Measurements from ENCODE around the gene HUS1.

The HUS1 gene

DNA sequence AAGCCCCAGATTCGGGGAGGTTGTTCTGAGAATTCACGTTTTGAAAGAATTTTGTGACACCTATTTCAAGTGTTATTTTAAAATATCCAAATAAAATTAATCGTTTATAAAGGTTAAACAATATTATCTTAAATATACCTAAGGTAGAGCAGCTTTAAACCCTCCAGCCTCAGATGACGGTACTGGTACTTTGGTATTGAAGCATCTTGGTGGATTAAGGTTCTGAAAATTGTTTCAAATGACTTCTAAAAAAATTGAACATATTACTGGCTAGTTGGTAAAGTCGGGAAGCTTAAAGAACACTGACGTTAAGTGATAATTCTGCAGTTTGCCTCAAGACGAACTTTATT lies 392 bp upstream of the HUS1 start:
- no peak for DNase-seq
- no peak for ATAC-seq

DNA sequence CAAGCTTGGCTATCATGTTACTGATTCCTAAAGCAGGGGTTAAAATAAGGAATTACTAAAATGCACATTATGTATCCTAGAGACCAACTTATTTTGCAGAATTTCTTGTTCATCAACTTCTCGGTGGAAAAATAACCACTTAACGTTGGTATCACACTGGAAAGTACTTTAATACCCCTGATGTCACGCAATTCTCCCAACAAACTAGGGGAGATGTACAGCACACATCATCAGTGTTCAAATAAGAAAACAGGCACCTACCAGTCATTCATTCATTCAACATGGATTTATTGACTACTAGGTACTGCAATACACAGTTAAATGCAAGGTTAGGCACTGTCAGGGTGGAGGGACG lies 648 bp downstream of the HUS1 start:
- no peak for DNase-seq
- ATAC-seq = no peak

GRCh38 chr7:47973739-47974138 lies 5.7 kb downstream of the HUS1 start:
- DNase-seq (no peak), ATAC-seq (peak; percentile 56)

DNA sequence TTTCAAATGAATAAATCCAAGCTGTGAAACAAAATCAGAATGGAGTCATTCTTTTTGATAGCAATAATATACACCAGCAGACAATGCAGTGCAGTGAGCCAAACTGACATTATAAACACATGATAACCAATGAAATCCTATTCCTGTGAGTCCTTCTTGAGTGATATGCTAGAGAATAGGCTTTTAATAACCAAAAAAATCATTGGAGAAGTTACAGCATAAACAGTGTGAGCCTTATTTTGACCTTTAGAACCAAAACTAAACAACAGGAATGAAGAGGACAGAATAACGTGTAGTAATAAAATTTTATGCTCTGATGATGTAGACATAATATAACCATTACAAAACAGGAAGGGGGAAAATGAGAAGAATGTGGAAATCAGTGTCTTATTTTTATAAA lies 8.7 kb downstream of the HUS1 start:
- ATAC-seq = no peak
- DNase-seq = no peak

GRCh38 chr7:47968847-47969774 lies 10.3 kb downstream of the HUS1 start:
- ATAC-seq (peak; percentile 50), DNase-seq (peak; percentile 69)

- ATAC-seq (no peak), DNase-seq (no peak)
Measured at GRCh38 chr7:47967708-47968107, 11.7 kb downstream of the HUS1 start.

- ATAC-seq (no peak), DNase-seq (no peak)
Measured at GRCh38 chr7:47967123-47967522, 12.3 kb downstream of the HUS1 start.

DNA sequence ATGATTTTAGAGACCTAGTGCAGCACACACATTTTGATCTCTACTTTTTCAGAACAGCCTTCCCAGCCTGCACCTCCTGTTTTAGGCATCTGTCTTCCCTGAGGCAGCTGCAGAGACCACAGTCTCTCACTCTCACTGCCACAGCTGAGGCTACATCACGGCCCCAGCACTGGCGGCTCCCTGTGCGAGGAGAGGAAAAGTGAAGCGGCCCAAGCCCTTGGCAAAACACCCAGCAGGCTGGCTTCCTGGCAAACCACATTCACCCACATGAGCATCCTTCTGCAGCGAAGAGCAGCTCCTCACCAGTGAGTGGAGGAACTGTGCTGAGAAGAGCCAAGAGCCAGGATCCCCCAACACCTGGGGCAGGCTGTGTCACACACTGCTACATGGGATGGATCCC lies 14.0 kb downstream of the HUS1 start:
- DNase-seq (no peak), ATAC-seq (no peak)

- ATAC-seq = no peak
- DNase-seq = no peak
Measured at GRCh38 chr7:47962262-47962661, 17.2 kb downstream of the HUS1 start.

DNA sequence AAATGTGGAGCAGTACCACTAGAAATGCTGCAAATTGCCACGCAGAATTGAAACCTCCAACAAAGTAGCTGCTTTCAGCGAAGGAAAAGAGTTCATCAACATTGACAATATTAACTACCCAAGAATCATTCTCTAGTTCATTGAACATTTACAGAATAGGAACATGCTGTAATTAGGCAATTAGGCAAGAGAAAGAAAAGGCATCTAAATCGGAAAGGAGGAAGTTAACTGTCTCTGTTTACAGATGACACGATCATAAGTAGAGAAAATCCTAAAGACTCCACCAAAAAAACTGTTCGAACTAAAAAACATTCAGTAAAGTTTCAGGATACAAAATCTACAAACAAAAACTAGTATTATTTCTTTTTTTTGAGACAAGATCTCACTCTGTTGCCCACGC lies 22.3 kb downstream of the HUS1 start:
- ATAC-seq (no peak), DNase-seq (no peak)

GRCh38 chr7:47956220-47956619 lies 23.2 kb downstream of the HUS1 start:
- no peak for ATAC-seq
- DNase-seq = no peak

GRCh38 chr7:47954231-47954911 lies 25.0 kb downstream of the HUS1 start:
- ATAC-seq (no peak), DNase-seq (no peak)

DNA sequence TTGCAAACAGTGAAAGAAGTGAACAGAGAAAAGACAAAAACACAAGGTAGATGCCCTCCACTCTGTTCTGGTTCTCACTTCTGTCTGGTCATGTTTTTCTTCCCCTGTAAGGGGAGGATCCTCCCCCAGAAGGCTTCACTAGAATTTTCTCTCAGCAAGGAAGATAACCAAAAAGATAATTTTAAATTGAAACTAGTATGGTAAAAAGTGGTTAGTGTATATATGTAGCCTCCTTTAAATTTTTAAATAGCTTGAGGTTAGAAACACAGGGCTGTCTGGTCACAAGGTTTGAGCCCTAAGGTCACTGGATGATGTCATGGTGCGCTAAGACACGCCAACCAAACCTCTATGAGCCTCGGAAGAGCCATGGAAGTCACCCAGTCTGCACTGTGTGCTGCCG lies 25.6 kb downstream of the HUS1 start:
- DNase-seq = no peak
- peak; percentile 36 for ATAC-seq

GRCh38 chr7:47952224-47952623 lies 27.2 kb downstream of the HUS1 start:
- DNase-seq (no peak), ATAC-seq (no peak)

DNA sequence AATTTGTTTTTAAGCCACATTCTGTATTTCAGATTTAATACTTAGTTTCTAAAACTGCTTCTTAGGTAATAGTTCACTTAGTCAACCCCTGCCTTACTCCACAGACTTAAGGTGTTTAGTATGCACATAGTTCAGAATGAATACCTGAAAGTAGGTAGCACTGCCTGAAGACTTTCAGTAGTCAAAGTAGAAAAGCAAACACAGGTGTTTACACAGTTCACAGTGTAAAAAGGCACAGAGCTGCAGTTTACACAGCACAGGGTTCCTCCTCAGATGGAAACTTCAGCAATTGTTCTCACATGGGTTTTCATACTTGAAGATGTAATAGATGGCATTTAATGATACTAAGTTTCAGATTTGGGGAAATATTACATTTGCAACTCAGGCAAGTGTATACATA lies 28.0 kb downstream of the HUS1 start:
- no peak for ATAC-seq
- no peak for DNase-seq

- DNase-seq (no peak), ATAC-seq (no peak)
Measured at GRCh38 chr7:47950714-47951113, 28.7 kb downstream of the HUS1 start.

- DNase-seq (no peak), ATAC-seq (no peak)
Measured at GRCh38 chr7:47949703-47950102, 29.7 kb downstream of the HUS1 start.

GRCh38 chr7:47948141-47948790 lies 31.1 kb downstream of the HUS1 start, which contains the start of gene PKD1L1:
TSS of gene PKD1L1 (minus strand) at chr7:47948466. CDS start at chr7:47948440, 26 bp downstream.
- ATAC-seq = no peak
- no peak for DNase-seq

DNA sequence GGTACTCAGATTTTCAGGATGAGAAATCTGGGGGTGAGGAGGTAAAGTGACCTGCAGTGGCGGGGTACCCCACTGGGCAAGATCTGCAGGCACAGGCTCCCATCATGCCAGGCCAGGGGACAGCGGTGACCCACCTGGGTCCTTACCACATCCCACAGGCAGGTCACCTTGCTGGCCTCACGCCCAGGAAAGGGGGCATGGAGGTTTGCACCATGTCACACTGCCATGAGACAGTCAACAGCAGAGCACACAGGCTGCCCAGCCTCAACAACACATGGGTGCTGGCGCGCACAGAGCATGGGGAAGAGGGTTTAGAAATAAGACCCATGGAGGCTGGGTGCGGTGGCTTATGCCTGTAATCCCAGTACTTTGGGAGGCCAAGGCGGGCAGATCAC lies 32.1 kb downstream of the HUS1 start:
- DNase-seq = no peak
- no peak for ATAC-seq

- no peak for DNase-seq
- ATAC-seq = peak; percentile 33
Measured at GRCh38 chr7:47946581-47947354, 32.6 kb downstream of the HUS1 start.

DNA sequence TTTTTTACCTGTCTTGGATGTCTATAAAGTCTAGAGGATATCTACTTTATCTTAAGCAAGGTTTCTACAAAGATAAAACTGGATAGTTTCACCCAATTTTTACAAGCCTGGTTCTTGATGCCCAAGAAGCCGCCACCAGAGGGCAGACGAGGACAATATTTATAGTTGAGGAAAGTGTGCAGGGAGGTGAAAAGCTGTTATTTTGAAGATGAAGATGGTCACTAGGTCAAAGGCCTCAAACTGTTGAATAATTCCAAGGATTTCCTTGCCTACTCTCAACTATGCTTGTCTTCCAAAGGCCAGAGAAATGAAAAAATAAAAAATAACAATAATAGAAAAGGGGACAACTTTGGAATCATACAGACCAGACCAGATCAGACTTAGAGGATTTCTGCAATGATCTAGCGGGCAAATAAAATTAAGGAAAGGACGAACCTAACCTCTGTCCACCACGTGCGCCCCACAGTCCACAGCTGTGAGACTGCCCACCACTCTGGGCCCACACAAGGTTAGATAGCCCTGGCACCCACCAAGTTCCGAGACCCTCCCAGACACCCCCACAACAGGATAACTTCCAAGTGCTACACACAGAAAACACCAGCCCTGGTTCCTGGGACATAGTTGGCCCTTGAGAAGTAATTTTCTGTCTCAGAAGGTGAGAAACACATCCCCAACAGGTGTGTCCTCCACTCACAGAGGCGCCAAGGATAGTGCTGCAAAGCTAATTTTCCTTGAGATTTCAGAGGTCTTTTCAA lies 34.0 kb downstream of the HUS1 start:
- ATAC-seq = peak; percentile 44

More for the DNA sequence above, 34.0 kb downstream of the HUS1 start:
- peak; percentile 82 for DNase-seq

Measured in stimulated activated naive CD8-positive, alpha-beta T cell treated with anti-CD3 and anti-CD28 coated beads, Interleukin-15, Interleukin-2, amounts not matched to agents 100 U/mL and 50 U/mL, for 24 hours (primary cell).